ELF-1 (cell line): Measurements from ENCODE around the gene MTHFD2.
"Not testable (repeated sequence)": the region's sequence is repeated elsewhere in the genome, so short reads cannot be mapped to it uniquely, and the experiment has no call there.

ENCODE experiments used
- DNase-seq: peaks from one replicate; pipeline ENCODE4 v3.0.0-alpha.2; 2016; ENCODE audit warnings: low read depth, low spot score

MTHFD2 gene

GRCh38 chr2:74228772-74229171 is 30.4 kb downstream of the MTHFD2 start:
- DNase-seq, result no peak

GRCh38 chr2:74229865-74230264 is 31.4 kb downstream of the MTHFD2 start:
- not testable (repeated sequence) for DNase-seq

DNA sequence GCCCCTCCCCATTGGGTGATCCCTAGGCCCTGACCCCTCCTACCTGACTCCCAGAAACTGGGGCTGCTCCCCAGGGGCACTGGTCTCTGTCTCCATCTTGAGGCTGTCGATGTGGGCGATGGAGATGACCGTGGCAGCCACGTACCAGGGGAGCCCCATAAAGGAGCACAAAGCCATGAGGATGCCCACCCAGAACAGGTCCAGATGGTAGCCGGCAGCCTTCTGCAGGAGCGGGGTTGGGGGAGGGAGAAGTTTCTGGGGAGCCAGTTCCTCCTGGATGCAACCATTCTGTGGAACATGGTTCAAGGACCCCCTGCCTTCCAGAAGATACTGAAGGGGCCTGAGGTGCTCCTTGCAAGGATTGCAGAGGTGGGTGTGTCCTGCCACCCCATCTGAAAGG is 34.0 kb downstream of the MTHFD2 start:
- no peak for DNase-seq

DNA sequence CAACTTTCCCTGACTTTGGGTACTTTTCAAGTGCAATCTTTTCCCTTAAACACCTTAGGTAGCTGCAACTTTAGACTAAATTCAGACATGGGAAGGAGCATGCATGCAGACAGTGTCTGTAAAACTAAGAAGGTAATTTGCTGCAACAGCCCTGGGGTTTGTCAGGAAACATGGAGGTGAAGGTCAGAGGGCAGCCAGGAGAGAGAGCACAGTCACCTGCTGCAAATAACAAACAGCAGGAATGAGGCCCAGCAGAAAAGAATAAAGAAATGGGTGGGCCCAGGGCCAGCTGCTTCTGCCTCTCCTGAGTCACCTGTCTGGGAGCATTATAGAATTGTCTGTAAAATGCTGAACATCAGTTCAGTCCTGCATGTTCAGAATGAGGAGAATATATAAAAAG is 35.2 kb downstream of the MTHFD2 start:
- no peak for DNase-seq

DNA sequence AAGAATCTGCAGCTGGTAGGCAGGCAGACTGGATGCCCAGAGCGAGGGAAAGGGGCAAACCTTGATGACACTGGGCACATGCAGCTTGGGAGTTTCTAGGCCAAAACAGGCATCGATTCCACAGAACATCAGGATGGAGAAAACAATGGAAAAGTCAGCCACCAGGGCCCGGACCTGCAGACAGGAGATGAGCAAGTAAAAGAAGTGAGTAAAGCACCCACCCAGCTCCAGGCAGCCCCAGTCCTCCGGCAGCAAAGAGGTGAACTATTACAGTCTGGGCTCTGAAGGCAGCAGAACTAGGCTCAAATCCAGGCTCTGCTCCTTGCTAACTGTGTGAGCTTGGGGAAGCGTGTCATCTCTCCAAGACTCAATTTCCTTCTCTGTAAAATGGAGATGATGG is 36.6 kb downstream of the MTHFD2 start:
- DNase-seq, result no peak

- no peak for DNase-seq
Measured at GRCh38 chr2:74238879-74239278, 40.5 kb downstream of the MTHFD2 start.

GRCh38 chr2:74239346-74239745 is 40.9 kb downstream of the MTHFD2 start:
- no peak for DNase-seq

DNA sequence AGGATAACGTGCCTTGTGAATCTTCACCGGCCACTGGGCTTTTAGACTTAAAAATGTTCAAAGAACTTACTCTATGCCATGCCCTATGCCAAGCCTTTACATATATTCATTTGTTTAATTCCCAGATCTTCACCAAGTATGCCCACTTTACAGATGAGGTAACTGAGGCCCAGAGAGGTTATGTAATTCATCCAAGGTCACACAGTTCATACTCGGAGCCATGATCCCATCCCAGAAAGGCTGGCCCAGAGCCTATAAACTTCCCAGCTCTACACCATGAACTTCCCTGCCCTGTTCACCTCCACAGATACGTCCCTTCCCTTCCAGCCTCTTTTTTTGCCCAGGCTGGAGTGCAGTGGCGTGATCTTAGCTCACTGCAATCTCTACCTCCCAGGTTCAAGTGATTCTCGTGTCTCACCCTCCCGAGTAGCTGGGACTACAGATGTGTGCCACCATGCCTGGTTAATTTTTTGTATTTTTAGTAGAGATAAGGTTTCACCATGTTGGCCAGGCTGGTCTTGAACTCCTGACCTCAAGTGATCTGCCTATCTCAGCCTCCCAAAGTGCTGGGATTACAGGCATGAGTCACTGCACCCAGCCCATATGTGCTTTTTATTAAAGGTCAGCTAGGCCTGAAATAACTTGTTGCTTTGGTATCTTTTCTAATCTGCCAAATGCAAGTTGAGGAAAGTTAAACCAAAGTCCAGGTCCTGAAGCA is 44.1 kb downstream of the MTHFD2 start:
- no peak for DNase-seq

DNA sequence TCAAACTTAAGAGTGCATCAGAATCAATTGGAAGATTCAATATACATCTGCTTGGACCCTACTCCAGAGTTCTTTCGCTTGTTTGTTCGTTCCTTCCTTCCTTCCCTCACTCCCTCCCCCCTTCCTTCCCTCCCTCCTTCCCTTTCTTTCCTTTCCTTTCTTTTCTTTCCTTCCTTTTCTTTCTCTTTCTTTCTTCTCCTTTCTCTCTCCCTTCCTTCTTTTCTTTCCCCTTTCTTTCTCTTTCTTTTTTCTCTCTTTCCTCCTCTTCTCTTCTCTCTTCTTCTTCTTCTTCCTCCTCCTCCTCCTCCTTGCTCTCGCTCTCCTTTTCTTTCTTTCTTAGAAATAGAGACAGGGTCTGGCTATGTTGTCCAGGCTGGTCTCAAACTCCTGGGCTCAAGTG is 45.9 kb downstream of the MTHFD2 start:
- no peak for DNase-seq

- no peak for DNase-seq
Measured at GRCh38 chr2:74246496-74247195, 48.2 kb downstream of the MTHFD2 start.

- DNase-seq, result no peak
Measured at GRCh38 chr2:74249406-74250122, 51.1 kb downstream of the MTHFD2 start.

- DNase-seq, result peak; percentile 52
Measured at GRCh38 chr2:74250189-74250631, 51.8 kb downstream of the MTHFD2 start.

GRCh38 chr2:74252036-74252435 is 53.6 kb downstream of the MTHFD2 start:
- DNase-seq, result no peak

DNA sequence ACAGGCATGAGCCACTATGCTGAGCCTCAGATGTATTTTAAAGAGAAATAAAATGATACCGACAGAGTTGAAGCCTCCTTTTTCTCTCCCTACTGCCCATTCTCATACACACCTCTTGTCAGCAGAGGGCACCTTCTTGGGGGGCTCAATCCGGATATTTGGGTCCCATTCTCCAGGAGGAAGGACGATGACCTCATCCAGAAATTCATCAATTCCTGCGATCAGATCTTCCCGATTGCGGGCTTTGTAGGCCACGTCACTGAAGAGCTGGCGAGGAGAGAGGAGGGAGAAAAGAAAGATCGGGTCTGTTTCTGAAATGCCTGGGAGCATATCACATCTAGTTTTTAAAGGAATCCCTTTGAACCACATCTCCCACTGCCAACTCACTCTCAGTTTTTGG is 54.4 kb downstream of the MTHFD2 start:
- no peak for DNase-seq

GRCh38 chr2:74253306-74253970 is 55.0 kb downstream of the MTHFD2 start:
- no peak for DNase-seq

- no peak for DNase-seq
Measured at GRCh38 chr2:74253971-74254310, 55.5 kb downstream of the MTHFD2 start.

DNA sequence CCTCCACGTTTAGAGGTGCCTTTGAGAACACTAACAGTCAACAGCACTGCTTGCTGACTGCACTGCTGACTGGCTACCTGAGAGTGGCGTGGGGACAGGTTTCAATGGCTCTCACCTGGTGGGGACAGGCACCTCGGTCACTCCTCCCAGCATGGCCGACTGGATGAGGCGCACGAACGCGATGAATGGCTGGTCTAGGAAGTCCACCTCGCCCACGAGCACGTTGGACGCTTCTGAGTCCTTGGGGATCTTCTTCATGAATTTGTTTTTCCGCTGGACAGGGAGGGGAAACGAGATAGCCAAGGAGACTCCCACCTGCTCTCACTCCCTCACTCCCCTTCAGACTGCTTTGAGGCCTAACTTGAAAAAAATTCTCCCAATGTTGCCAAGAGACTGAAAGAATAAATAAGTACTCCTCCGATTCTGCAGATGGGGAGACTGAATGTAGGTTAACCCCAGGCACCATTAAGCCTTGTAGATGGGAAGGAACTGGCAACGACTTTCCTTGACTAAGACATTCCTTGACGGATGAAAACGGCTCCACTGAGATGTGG is 57.3 kb downstream of the MTHFD2 start:
- no peak for DNase-seq

DNA sequence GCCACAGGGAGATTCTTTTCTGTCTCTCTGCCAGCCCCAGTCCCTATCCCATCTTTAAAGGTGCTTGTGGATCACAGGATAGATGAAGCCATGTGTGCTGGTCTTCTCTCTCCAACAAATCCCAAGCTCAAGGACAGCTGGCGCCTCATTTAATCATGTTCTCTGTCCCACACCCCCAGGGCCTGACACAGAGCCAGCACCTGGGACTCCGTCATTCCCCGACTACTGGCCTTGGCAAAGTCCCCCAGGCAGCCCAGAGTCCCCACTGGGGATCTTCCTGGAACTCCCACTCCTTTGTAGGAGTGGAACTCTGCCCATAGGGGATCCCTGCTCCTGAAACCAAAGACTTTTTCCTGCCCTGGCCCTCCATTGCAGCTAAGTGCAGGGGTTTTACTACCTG is 60.8 kb downstream of the MTHFD2 start:
- no peak for DNase-seq

DNA sequence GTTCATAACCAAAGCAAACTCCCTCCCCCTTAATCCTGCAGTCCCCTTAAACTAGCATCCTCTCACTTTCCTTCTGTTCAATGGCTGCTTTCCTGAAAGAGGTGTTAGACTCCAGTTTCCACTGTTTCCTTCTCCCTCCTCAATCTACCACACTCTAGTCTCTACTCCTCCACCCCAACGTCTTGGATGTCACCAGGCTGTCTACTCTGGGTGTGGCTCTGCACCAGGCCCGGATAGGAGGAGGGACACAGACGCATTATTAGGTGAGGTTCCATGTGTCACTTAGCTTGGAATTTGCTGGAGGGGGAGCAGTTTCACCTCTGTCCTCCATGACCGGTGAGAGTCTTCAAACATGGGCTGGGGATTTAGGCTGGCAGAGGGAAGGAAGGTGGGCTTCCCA is 61.3 kb downstream of the MTHFD2 start:
- no peak for DNase-seq

GRCh38 chr2:74260495-74260894 is 62.1 kb downstream of the MTHFD2 start:
- no peak for DNase-seq

GRCh38 chr2:74261204-74261864 is 62.9 kb downstream of the MTHFD2 start:
- peak; percentile 72 for DNase-seq
